HuH-7.5 (cell line): ENCODE data around the gene TMEM139.

ENCODE experiments used
- DNase-seq: peaks from one replicate; pipeline ENCODE4 v3.0.0; 2011; ENCODE audit warnings: low spot score

Gene TMEM139

DNA sequence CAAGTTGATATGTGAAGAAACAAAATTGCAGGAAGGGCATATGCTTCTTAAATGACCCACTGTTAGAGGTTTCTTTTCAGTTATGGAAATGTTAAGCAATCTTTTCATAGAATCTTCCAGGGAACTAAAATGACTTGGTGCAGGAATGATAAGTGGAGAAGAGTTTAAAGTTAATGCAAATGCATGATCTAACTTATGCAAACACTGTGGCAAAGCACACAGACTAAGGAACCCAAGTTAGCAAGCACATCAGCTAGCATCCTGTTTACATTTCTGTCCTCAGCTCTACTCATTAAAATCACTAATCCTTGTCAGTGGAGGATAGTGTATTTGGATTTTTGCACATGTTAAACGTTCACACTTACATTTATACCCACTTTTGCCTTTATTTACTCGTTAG, 40.5 kb downstream of the TMEM139 start:
- DNase-seq: no peak

DNA sequence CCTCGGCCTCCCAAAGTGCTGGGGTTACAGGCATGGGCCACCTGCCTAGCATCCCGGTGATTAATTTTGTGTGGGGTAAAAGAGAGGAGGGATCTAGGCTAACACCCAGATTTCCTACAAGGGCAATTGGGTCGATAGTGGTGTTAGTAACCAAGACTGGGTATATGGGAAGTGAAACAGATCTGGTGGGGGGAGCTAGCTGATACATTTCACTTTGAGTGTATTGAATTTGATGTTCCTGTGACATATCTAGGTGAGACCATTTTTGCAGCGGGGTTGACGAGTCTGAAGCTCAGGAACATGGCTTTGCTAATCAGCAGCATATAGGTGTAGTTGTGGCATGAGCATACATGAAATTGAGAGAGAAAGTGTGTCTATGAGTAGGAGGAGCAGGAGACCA, 43.1 kb downstream of the TMEM139 start:
- DNase-seq: no peak

DNA sequence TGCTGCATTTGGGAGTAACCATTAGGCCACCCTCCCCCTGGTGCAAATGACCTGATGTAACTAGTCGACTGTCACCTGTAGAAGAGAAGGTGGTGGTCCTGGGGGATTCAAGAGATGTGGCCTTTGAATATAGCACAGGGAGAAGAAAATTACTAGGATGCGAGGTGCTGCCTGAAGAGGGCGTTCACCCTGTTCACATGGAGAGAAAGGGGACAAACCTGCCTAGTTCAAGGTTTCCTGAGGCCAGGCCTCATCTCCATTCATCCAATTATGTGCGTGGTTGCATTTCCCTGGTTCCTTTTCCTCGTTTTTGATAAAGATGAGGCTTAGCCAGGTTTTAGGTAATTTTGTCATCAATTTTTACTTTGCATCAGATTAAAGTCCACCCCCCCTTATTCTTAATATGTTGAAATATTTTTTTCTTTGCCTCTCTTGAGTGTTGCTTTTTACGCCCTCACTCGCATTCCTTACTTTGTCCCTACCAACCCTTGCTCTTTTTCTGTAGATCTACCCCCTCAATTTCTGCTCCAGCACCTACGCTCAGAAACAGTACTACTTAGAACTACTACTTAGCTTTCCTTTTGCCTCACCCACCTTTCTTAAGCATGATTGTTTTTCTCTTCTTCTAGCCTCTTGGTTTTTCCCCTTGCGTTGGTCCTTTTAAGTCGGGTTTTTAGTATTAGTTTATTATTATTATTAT, 44.9 kb downstream of the TMEM139 start:
- no peak for DNase-seq

GRCh38 chr7:143331179-143331801, 46.5 kb downstream of the TMEM139 start:
- no peak for DNase-seq

DNA sequence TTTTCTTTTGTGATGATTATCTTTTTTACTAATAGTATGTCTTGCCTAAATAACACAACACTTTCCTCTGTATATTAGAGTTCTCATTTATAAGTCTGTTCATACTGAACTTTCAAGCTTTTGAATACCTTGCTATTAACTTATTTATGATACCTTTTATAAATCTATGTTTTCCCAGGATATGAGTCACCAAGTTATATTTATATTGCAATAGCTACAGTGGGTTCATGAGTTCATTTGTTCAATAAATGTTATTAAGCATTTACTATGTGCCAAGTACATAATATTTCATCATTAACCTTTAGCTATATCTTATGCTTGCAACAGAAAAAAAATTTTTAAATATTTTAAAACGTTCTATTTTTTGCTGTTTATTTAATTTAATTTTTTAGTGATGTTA, 49.5 kb downstream of the TMEM139 start:
- DNase-seq: no peak

DNA sequence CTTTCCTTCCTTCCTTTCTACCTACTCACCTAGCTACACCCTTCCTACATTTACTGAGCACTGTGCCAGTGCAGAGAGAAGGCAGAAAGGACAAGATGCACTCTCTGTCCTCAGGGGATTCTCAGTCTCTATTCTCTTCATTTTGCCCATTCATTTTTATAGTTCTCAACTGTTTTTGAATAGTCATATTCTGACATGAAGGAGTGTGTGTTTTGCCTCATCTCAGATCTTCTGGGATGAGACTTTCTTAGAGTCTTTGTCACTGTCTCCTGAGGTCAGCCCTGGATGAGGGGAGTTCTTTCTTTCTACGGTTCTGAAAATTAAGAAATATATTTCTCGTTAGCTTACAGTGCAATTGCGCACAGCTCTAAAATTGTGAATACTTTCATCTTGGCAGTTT, 52.5 kb downstream of the TMEM139 start:
- DNase-seq: no peak
